ENCODE results near the gene BBS5.
"Not testable (repeated sequence)": the region's sequence is repeated elsewhere in the genome, so short reads cannot be mapped to it uniquely, and the experiment has no call there.

The BBS5 gene

DNA sequence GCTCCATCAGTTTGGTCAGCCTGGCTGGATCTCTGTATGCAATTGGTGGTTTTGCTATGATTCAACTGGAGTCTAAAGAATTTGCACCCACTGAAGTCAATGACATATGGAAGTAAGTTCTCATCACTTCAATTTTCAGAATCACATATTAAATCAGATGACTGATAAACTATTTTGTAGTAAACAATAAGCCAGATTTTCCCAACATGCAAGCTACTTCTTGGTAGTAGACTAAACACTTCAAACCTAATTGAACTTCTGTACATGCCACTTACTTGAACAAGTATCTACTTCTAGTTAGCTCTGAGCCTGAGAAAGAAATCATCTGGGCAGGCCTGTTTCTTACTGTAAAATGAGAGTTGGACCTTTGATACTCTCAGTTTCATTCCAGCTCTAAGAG lies 41.6 kb downstream of the BBS5 start:
- TF ChIP-seq, protein P1, sequence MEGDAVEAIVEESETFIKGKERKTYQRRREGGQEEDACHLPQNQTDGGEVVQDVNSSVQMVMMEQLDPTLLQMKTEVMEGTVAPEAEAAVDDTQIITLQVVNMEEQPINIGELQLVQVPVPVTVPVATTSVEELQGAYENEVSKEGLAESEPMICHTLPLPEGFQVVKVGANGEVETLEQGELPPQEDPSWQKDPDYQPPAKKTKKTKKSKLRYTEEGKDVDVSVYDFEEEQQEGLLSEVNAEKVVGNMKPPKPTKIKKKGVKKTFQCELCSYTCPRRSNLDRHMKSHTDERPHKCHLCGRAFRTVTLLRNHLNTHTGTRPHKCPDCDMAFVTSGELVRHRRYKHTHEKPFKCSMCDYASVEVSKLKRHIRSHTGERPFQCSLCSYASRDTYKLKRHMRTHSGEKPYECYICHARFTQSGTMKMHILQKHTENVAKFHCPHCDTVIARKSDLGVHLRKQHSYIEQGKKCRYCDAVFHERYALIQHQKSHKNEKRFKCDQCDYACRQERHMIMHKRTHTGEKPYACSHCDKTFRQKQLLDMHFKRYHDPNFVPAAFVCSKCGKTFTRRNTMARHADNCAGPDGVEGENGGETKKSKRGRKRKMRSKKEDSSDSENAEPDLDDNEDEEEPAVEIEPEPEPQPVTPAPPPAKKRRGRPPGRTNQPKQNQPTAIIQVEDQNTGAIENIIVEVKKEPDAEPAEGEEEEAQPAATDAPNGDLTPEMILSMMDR (IDR thresholded peaks at IDR 0.05; ENCODE audit: low read depth, low read length): no peak
- no peak overlapping the region for H3K4me3 ChIP-seq (ENCODE audit: low read depth, low read length)

DNA sequence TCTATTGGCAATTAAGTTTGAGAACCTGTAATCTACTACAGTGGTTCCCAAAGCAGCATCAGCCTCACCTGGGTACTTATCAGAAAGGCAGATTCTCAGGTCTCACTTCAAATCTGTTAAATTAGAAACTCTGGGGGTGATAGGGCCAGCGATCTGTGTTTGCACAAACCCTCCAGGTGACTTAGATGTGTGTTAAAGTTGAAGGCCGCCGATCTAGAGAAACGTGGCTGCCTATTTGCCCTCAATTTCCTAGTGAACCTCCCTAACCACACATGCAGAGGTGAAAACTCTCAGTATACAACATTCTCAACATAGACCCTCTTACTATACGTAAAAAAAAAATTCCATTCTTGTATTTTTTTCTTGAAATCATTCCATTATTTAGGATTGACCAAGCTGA lies 44.4 kb downstream of the BBS5 start:
- no peak overlapping the region for H3K4me3 ChIP-seq (ENCODE audit: low read depth, low read length)
- TF ChIP-seq, protein P1 (IDR thresholded peaks at IDR 0.05; ENCODE audit: low read depth, low read length): no peak

DNA sequence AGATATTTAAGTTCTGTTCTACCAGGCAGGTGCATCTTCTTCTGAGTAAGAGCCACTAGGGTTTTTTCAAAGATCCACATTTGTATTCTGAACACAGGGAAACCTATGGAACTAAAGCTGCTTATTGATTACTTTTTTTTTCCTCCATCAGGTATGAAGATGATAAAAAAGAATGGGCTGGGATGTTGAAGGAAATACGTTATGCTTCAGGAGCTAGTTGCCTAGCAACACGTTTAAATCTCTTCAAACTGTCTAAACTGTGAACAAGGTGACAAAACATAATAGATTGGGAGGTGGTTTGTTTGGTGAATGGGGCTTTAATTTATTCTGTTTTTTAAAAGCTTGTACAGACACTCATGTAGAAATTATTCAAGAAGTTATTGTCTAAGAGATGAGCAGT lies 46.1 kb downstream of the BBS5 start:
- no peak overlapping the region for H3K4me3 ChIP-seq (ENCODE audit: low read depth, low read length)
- TF ChIP-seq, protein P1 (IDR thresholded peaks at IDR 0.05; ENCODE audit: low read depth, low read length): no peak

DNA sequence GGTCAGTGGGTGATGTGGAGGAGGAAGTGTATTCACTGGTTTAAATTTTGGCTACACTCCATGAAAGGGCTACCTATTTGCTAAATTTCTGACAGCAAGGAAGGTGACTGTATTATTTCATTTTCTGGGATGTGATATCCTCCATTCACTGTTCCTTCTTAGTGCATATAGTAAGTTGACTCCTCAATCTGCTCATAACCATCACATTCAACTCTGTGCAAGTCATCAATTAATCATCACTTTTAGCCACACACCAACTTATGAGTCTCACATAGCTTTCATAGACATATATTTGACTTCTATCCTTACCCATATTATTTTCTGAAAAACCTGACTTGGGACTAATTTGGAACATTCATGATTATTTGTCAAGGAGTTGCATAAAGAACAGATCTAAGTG lies 47.2 kb downstream of the BBS5 start:
- TF ChIP-seq, protein P1 (IDR thresholded peaks at IDR 0.05; ENCODE audit: low read depth, low read length): no peak
- H3K4me3 ChIP-seq (ENCODE audit: low read depth, low read length): no peak overlapping the region

DNA sequence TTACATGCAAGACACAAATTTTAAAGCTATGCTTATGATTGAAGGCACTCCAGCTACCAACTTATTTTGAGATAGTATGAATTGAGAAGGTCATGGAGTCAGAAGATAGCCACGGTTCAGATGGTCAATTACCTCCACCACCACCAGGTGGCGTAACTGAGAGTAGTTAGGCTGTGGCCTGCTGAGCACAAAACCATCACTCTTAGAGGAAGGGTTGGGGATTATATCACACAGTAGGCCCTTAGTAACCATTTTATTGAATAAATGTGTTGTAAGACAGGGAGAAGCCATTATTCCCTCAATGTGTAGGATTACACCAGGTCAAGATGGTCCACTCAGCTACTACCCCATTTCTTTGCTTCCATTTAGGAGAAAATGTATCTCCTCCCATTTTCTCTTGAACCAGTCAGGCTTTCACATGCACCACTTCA lies 49.0 kb downstream of the BBS5 start:
- H3K4me3 ChIP-seq (ENCODE audit: low read depth, low read length): no peak overlapping the region
- TF ChIP-seq, protein P1 (IDR thresholded peaks at IDR 0.05; ENCODE audit: low read depth, low read length): peak; percentile 86

DNA sequence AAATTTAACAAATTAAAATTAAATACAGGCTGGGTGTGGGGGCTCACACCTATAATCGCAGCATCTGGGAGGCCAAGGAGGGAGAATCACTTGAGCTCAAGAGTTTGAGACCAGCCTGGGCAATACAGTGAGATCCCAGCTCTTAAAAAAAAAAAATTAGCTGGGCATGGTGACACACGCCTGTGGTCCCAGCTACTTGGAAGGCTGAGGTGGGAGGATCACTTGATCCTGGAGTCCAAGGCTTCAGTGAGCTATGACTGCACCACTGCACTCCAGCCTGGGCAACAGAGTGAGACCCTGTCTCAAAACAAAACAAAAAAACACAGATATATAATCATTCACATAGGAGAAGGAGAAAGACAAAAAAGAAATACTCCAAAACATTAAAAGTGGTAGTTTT lies 60.2 kb downstream of the BBS5 start:
- not testable (repeated sequence) for H3K4me3 ChIP-seq (ENCODE audit: low read depth, low read length)

DNA sequence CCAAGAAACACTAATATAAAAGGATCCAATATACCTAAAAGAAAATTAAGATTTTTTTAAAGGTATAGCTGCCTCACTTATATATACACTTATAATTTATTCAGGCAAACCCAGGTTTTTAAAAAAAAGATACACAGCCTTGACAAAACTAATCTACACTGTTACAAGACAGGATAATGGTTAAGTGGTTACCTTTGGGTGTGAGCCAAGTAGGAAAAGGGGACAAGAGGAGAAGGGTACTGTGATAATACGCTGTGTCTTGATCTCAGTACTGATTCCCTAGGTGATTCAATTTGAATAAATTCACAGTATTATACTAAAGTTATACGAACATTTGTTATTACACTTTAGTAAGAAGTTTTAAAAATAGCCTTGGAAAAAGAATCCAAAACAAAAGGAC lies 60.9 kb downstream of the BBS5 start:
- TF ChIP-seq, protein P1 (IDR thresholded peaks at IDR 0.05; ENCODE audit: low read depth, low read length): no peak
- H3K4me3 ChIP-seq (ENCODE audit: low read depth, low read length): no peak overlapping the region

DNA sequence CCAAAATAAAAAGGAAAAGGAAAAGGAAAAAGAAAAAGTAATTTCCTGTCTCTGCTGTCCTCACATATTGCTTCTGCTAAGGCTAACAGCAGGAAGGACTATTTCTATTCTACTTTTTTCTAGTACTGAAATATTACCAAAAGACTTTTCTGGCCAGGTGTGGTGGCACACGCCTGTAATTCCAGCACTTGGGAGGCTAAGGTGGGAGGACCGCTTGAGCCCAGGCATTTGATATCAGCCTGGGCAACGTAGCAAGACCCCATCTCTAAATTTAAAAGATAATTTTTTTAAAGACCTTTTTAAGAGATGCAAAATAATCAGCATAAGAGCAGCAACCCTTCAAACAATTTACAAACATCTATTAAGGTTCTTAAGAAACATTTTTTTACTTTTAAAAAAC lies 63.1 kb downstream of the BBS5 start:
- TF ChIP-seq, protein P1 (IDR thresholded peaks at IDR 0.05; ENCODE audit: low read depth, low read length): no peak
- H3K4me3 ChIP-seq (ENCODE audit: low read depth, low read length): no peak overlapping the region
